Superior temporal gyrus (tissue), 1 donor: ENCODE measurements around the gene UQCRH.
"Not testable (repeated sequence)": the region's sequence is repeated elsewhere in the genome, so short reads cannot be mapped to it uniquely, and the experiment has no call there.

Experiments used
- DNase-seq: peaks from one replicate; pipeline ENCODE4 v3.0.0-alpha.2; 2016; ENCODE audit errors: extremely low spot score

The UQCRH gene

GRCh38 chr1:46300673-46301405 lies 2.7 kb upstream of the UQCRH start:
- DNase-seq: no peak

GRCh38 chr1:46301406-46301807 lies 2.1 kb upstream of the UQCRH start:
- DNase-seq: no peak

- peak; percentile 16 for DNase-seq
Measured at GRCh38 chr1:46301808-46302640, 1.5 kb upstream of the UQCRH start.

GRCh38 chr1:46302641-46303037 lies 859 bp upstream of the UQCRH start:
- no peak for DNase-seq

- no peak for DNase-seq
Measured at GRCh38 chr1:46303872-46304326, 401 bp downstream of the UQCRH start.

- DNase-seq: no peak
Measured at GRCh38 chr1:46306159-46306530, 2.6 kb downstream of the UQCRH start.

GRCh38 chr1:46309401-46310159 lies 6.1 kb downstream of the UQCRH start:
- no peak for DNase-seq

- DNase-seq: no peak
Measured at GRCh38 chr1:46310321-46310720, 6.8 kb downstream of the UQCRH start.

- DNase-seq: no peak
Measured at GRCh38 chr1:46315669-46316403, 12.3 kb downstream of the UQCRH start.

GRCh38 chr1:46317323-46317722 lies 13.8 kb downstream of the UQCRH start:
- no peak for DNase-seq

- DNase-seq: not testable (repeated sequence)
Measured at GRCh38 chr1:46319301-46319700, 15.8 kb downstream of the UQCRH start.

- not testable (repeated sequence) for DNase-seq
Measured at GRCh38 chr1:46319960-46320914, 16.7 kb downstream of the UQCRH start.

GRCh38 chr1:46322191-46322590 lies 18.7 kb downstream of the UQCRH start:
- DNase-seq: not testable (repeated sequence)

GRCh38 chr1:46325285-46326076 lies 22.0 kb downstream of the UQCRH start:
- not testable (repeated sequence) for DNase-seq

- not testable (repeated sequence) for DNase-seq
Measured at GRCh38 chr1:46328182-46328581, 24.7 kb downstream of the UQCRH start.

- not testable (repeated sequence) for DNase-seq
Measured at GRCh38 chr1:46329807-46330206, 26.3 kb downstream of the UQCRH start.

GRCh38 chr1:46330381-46330780 lies 26.9 kb downstream of the UQCRH start:
- DNase-seq: not testable (repeated sequence)

GRCh38 chr1:46331786-46332540 lies 28.5 kb downstream of the UQCRH start:
- not testable (repeated sequence) for DNase-seq
